Measurements from ENCODE around the gene GCNT4.
"Not testable (repeated sequence)": the region's sequence is repeated elsewhere in the genome, so short reads cannot be mapped to it uniquely, and the experiment has no call there.

Gene GCNT4, protein sequence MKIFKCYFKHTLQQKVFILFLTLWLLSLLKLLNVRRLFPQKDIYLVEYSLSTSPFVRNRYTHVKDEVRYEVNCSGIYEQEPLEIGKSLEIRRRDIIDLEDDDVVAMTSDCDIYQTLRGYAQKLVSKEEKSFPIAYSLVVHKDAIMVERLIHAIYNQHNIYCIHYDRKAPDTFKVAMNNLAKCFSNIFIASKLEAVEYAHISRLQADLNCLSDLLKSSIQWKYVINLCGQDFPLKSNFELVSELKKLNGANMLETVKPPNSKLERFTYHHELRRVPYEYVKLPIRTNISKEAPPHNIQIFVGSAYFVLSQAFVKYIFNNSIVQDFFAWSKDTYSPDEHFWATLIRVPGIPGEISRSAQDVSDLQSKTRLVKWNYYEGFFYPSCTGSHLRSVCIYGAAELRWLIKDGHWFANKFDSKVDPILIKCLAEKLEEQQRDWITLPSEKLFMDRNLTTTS

GRCh38 chr5:75052192-75053053 is at the start of gene GCNT4:
TSS of gene GCNT4 (minus strand) at chr5:75052558. CDS start at chr5:75030037, 22,521 bp downstream.
- no peak for DNase-seq

GRCh38 chr5:75095956-75096355 is 43.6 kb upstream of the GCNT4 start:
- DNase-seq, result not testable (repeated sequence)

GRCh38 chr5:75091597-75091996 is 39.2 kb upstream of the GCNT4 start:
- no peak for DNase-seq

DNA sequence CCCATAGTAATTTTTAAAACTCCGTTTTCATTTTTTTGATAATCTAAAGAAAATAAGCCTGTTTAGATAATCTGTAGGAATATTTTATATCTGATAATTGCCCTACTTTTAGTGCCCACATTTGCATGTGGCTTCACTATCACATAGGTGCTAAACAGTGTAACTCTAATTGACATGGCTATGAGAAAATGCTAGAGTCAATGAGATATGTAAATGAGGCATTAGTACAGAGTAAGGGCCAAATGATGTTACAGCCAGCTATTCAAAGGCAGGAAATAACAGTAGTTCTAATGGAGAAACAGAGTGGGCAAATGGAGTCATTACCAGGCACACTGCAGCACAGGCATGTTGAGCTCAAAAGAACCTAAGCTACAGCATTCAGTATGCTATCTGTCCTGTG is 37.3 kb upstream of the GCNT4 start:
- DNase-seq, result no peak

DNA sequence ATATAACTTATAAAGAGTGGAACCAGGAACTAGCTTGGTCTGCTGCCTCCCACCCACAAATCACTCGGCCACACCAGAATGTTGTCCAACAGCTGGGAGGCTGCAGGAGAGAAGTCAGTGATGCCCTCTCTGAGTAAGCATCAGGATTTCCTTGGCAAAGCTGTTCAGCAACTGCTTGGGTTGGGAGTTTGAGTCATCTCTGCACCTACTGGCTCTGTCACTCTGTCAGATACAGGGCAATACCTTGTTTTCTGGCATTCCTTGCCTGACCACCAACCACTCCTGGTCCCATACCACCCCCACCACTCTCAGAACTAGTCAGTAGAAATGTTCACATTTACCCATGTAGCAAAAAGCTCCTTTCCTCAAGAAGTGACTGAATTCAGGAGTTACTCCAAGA is 36.8 kb upstream of the GCNT4 start:
- no peak for DNase-seq

DNA sequence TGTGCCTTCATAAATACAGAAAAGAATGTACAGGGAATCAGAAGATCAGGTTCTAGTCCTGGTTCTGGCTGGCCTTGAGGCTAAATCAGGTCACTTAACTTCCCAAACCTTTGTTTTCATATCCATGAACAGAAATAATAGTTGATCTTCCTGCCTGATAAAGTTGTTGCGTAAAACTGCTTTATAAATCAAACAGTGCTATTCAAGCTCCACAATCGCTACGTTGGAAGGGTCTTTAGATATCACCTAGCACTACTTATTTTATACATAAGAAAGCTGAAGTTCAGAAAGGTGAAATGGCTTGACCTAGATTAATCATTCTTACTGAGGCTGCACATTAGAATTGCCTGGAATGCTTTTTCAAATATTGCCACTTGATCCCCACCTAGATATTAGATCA is 36.3 kb upstream of the GCNT4 start:
- no peak for DNase-seq

- no peak for DNase-seq
Measured at GRCh38 chr5:75081510-75081909, 29.2 kb upstream of the GCNT4 start.

GRCh38 chr5:75079346-75079745 is 27.0 kb upstream of the GCNT4 start:
- DNase-seq, result not testable (repeated sequence)

DNA sequence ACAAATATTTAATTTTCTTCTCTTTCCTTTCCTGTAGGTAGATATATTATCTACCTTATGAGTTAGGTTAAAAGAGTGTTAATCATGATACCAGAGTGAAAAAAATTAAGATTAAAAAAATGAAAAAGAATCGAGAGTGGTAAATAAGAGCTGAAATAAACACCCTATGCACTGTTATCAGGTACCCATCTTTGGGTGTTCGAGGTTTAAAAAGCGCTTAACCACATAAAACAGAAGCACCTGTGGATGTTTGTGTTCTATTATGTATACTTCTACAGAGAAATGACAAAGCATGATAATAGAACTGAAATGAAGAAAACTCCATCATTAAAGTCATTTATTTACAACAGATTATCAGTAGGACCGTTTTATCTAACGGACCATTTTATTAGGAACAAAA is 25.7 kb upstream of the GCNT4 start:
- DNase-seq, result no peak

- DNase-seq, result no peak
Measured at GRCh38 chr5:75072061-75072460, 19.7 kb upstream of the GCNT4 start.

GRCh38 chr5:75071100-75071499 is 18.7 kb upstream of the GCNT4 start:
- no peak for DNase-seq

- no peak for DNase-seq
Measured at GRCh38 chr5:75067434-75067833, 15.1 kb upstream of the GCNT4 start.

GRCh38 chr5:75062925-75063531 is 10.7 kb upstream of the GCNT4 start:
- DNase-seq, result no peak

- no peak for DNase-seq
Measured at GRCh38 chr5:75059912-75060545, 7.7 kb upstream of the GCNT4 start.

GRCh38 chr5:75058986-75059535 is 6.7 kb upstream of the GCNT4 start:
- DNase-seq, result no peak

- DNase-seq, result no peak
Measured at GRCh38 chr5:75057561-75057960, 5.2 kb upstream of the GCNT4 start.

DNA sequence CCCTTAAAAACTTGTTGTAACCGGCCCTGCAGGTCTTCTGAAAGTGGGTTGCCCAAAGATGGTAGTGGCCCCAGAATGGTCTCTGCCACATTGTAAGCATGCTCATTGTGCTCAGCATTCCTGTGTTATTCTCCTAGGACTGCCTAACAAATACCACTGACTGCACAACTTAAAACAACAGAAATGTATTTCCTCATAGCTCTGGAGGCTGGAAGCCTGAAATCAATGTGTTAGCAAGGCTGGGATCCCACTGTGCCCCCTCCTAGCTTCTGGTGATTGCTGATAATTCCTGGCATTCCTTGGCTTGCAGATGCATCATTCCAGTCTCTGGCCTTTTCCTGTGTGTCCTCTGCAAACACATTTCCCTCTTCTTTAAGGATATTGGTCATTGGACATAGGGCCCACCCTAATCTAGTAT is 3.4 kb upstream of the GCNT4 start:
- no peak for DNase-seq

GRCh38 chr5:75054134-75054930 is 2.0 kb upstream of the GCNT4 start:
- no peak for DNase-seq

DNA sequence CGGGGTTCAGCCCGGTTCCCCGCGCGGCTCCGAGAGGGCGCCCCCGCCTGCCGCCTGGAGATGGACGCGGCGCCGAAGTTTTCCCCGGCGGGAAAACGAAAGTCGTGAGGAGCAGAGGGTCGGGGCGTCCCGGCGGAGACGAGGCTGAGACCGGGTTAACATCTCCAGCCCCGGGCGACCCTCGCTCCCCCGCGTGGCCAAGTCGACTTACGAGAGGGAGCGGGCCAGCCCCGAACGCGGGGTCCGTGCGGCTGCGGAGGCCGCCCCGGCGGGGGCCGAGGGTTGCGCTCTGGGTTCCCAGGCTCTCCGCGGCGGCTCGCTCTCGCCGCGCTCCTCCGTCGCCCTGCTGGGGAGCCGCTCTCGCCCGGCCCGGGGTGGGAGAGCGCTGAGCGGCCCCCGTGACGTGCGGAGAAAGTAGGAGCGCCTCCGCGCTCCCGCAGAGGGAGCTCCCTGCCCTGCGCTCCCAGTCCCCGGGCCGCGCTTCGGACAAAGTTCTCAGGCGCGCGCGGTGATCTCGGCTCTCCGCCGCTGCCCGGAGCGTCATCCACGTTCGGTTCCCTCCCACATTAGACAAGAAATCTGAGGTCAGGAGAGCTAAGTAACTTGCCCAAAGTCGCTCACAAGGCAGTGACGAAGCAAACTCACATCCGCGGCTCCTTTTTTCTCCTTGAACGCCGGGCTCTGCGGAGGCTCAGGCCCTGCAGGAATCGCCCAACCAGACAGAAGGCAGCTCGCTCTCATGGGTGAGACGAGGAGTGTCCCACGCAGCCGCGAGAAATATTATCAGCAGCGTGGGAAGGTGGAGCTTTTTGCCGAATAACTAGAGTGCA is 1.2 kb upstream of the GCNT4 start:
- no peak for DNase-seq

- DNase-seq, result no peak
Measured at GRCh38 chr5:75053054-75053303, 621 bp upstream of the GCNT4 start.

- DNase-seq, result no peak
Measured at GRCh38 chr5:75051217-75051751, 1.1 kb downstream of the GCNT4 start.

All from NCI-H2107 (cell line).